ENCODE results near the gene VSIG10L. TPM values are rescaled to one million over a fixed set of nuclear protein-coding genes. Genes with fewer than 3 reads are reported as not detected.

VSIG10L gene
- total and polyA plus RNA-seq, 2 donors from 2014 or later, result 1.8 to 2.2 TPM

DNA sequence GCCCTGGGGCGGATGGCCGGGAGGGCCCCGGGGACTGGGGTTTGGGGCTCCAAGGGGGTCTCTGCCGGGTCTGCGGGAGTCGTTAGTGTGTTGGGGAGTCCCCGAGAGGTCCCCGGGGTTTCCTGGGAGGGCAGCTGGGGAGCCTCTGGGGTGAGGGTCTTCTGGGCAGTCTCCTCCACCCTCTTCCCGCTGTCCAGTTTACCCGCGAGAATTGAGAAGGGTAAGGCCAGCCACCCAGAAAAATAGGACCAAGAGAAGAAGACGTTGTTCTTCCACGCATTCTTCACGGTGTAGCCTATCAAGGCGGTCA, 25.3 kb upstream of the VSIG10L start:
- intact Hi-C loops (cut with DNase I), result no loop called here
- FAIRE-seq, result no peak
- H3K4me1 ChIP-seq (ENCODE audit: control insufficient read depth in 2 of 3, insufficient read depth in 2 of 3, low read depth in 1 of 3, low read length in 3 of 3), result peaks cover 0 to 17% (median 5%) of the 10 kb centered on the region in 3 donors
- peak overlapping the region; percentile 54 to 94 (median 83) for H3K9ac ChIP-seq (ENCODE audit: low read length in 3 of 3)
- TF ChIP-seq, protein P1, sequence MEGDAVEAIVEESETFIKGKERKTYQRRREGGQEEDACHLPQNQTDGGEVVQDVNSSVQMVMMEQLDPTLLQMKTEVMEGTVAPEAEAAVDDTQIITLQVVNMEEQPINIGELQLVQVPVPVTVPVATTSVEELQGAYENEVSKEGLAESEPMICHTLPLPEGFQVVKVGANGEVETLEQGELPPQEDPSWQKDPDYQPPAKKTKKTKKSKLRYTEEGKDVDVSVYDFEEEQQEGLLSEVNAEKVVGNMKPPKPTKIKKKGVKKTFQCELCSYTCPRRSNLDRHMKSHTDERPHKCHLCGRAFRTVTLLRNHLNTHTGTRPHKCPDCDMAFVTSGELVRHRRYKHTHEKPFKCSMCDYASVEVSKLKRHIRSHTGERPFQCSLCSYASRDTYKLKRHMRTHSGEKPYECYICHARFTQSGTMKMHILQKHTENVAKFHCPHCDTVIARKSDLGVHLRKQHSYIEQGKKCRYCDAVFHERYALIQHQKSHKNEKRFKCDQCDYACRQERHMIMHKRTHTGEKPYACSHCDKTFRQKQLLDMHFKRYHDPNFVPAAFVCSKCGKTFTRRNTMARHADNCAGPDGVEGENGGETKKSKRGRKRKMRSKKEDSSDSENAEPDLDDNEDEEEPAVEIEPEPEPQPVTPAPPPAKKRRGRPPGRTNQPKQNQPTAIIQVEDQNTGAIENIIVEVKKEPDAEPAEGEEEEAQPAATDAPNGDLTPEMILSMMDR (IDR thresholded peaks at IDR 0.05; ENCODE audit: borderline replicate concordance, extremely low read depth, insufficient read depth), result no peak
- H3K36me3 ChIP-seq (ENCODE audit: control insufficient read depth in 2 of 3, insufficient read depth in 3 of 3, low read length in 3 of 3), result no peaks in the 10 kb centered on the region
- peak in 1 of 5 donors; percentile 90 for DNase-seq
- peak overlapping the region; percentile 85 to 94 (median 87) for H3K4me3 ChIP-seq (ENCODE audit: low read length in 3 of 3)
- H3K9me3 ChIP-seq (ENCODE audit: control insufficient read depth in 2 of 3, insufficient read depth in 1 of 3, low read length in 3 of 3), result no peaks in the 10 kb centered on the region
- no peaks in the 10 kb centered on the region for H3K27me3 ChIP-seq (ENCODE audit: control insufficient read depth, insufficient read depth, low read length)
- peak overlapping the region; percentile 97 for H3K27ac ChIP-seq (ENCODE audit: low read depth in 2 of 2, low read length in 2 of 2)

DNA sequence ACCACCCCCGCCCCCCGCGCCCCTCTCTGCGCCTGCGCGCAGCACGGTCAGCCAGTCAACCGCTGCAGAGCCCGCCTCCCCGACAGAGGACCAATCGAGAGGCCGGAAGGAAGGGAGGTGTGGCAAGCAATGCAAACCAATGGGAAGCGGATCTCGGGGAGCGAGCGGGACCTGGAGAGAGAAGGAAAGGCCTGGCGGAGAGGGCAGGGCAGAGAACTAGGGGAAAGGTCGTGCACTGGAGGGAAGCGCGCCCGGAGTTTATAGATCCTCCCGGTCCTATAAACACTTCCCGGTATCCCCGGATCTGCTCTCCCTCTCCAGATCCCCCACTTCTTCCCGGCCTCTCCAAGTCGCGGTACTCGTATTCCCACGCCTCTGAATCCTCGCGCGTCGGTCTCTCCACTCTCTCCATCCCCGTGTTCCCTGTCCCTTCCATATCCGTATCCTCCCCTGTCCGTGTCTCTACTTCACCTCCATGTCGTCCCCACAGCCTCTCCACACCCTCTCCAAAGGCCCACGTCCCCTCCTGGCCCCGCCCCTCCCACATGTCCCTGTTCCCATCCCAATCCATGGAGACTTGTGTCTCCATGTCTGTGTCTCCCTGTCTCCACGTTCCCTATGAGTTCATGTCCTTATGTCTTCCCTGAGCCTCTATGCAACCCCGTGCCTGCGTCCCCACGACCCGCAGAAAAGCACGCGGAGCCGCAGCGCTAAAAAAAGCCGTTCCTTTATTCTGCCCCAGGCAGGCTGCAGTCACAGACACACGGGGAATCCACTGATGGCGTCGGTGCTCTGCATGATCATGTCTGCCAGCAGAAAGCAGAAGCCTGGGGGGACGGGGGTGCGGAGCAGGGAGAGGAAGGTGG, 24.7 kb upstream of the VSIG10L start:
- Histone ChIP-seq H3K9me3 (ENCODE audit: control insufficient read depth in 2 of 3, insufficient read depth in 1 of 3, low read length in 3 of 3) (no peaks in the 10 kb centered on the region), H3K4me1 (ENCODE audit: control insufficient read depth in 2 of 3, insufficient read depth in 2 of 3, low read depth in 1 of 3, low read length in 3 of 3) (peaks cover 0 to 17% (median 5%) of the 10 kb centered on the region in 3 donors), H3K36me3 (ENCODE audit: control insufficient read depth in 2 of 3, insufficient read depth in 3 of 3, low read length in 3 of 3) (no peaks in the 10 kb centered on the region), H3K9ac (ENCODE audit: low read length in 3 of 3) (peak overlapping the region; percentile 83 to 94 (median 90)), H3K27me3 (ENCODE audit: control insufficient read depth, insufficient read depth, low read length) (no peaks in the 10 kb centered on the region), H3K4me3 (ENCODE audit: low read length in 3 of 3) (peak overlapping the region; percentile 85 to 94 (median 87)), H3K27ac (ENCODE audit: low read depth in 2 of 2, low read length in 2 of 2) (peak overlapping the region; percentile 97)
- intact Hi-C loops (cut with DNase I), result no loop called here
- peak; percentile 35 for FAIRE-seq
- DNase-seq, result peak; percentile 99
- TF ChIP-seq, protein P1 (IDR thresholded peaks at IDR 0.05; ENCODE audit: borderline replicate concordance, extremely low read depth, insufficient read depth), result no peak

- FAIRE-seq, result no peak
- H3K36me3 ChIP-seq (ENCODE audit: control insufficient read depth in 2 of 3, insufficient read depth in 3 of 3, low read length in 3 of 3), result no peaks in the 10 kb centered on the region
- TF ChIP-seq, protein P1 (IDR thresholded peaks at IDR 0.05; ENCODE audit: borderline replicate concordance, extremely low read depth, insufficient read depth), result no peak
- no peaks in the 10 kb centered on the region for H3K9me3 ChIP-seq (ENCODE audit: control insufficient read depth in 2 of 3, insufficient read depth in 1 of 3, low read length in 3 of 3)
- no peak for DNase-seq
- H3K27me3 ChIP-seq (ENCODE audit: control insufficient read depth, insufficient read depth, low read length), result no peaks in the 10 kb centered on the region
- H3K27ac ChIP-seq (ENCODE audit: low read depth in 2 of 2, low read length in 2 of 2), result peak within 1 kb of the TSS; percentile 97
- H3K4me3 ChIP-seq (ENCODE audit: low read length in 3 of 3), result peak within 1 kb of the TSS; percentile 87 to 95 (median 94)
- intact Hi-C loops (cut with DNase I), result no loop called here
- peak within 1 kb of the TSS; percentile 83 to 94 (median 90) for H3K9ac ChIP-seq (ENCODE audit: low read length in 3 of 3)
- H3K4me1 ChIP-seq (ENCODE audit: control insufficient read depth in 2 of 3, insufficient read depth in 2 of 3, low read depth in 1 of 3, low read length in 3 of 3), result peaks cover 0 to 17% (median 5%) of the 10 kb centered on the region in 3 donors
These were observed 24.0 kb upstream of the VSIG10L start, which contains the start of gene ETFB for GRCh38 chr19:51365965-51366388. Gene ETFB (minus strand): TSS chr19:51366388. CDS start chr19:51366326, 62 bp downstream.
